Stimulated activated CD4-positive, alpha-beta T cell treated with anti-CD3 and anti-CD28 coated beads, TNF-alpha, amount 100 ng/mL, for 4 hours (primary cell): ENCODE data around the gene TSR1.

Experiments
- DNase-seq, 3 experiments: peaks; one replicate each; pipeline ENCODE4 v3.0.0-alpha.2; 2020; ENCODE audit warnings: low read depth in 3 of 3

The TSR1 gene

DNA sequence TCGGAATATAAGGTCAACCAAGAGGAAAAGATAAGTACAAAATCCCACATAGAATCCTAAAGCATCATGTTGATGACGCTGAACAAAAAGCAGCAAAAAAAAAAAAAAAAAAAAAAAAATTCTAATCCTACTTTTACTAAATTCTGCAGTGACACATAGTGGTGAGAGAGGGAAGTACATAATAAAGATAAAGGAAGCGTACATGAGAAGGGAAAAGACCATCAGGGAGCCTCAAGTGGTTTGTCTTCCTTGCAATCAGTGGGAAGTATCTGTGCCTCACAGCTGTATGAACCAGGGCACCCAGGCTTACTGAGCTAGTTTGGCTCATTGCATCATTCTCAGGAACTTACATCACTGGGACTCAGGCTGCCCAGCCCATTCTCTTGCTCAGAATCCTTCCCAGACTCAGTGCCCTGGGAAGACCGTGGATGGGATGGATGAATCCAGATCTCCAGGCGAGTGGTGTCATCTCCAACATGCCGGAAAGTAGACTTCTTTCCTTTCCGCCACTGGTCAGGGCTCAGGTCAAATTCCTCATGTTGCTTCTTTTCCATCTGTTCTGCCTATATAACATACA is 53.9 kb downstream of the TSR1 start:
- no peak for DNase-seq

DNA sequence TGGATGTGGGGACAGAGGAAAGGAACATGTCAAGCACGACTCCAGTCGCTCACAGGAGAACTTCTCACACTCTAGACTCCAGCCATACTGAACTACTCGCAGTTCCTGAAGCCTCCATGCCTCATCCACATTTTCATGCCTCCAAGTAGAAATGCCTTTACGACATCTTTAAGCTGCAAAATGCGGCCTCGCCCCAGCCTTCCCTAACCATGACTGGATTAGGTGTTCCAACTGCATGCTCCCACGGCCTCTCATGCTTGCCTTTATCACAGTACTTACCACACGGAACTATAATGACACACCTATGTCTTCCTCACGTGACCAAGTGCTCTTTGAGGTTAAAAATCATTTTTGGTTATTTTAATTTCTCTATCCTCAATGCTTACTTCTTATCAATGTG is 56.5 kb downstream of the TSR1 start:
- no peak for DNase-seq

DNA sequence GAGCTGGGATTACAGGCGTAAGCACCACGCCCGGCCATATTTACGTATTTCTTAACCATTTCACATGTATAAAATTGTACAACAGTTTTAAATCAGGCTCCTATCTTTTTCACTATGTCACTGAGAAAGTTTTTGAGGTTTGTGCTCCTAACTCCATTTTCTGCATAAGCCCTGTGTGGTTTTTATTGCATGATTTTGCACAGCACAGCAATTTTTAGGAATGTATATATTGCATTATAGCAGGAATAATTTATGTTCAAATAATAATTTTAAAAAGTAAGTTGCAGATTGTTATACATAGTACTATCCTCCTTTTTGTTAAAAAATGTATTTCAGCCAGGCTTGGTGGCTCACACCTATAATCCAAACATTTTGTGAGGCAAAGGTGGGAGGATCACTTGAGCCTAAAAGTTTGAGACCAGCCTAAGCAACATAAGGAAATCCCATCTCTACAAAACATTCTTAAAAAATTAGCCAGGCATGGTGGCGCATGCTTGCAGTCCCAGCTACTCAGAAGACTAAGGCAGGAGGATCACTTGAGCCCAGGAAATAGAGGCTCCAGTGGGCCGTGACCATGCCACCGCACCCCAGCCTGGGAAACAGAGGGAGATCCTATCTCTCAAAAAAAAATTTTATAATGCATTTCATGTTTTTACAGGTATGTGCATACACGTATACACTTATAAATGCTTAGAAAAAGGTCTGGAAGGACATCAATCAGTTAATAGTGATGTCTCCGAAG is 58.7 kb downstream of the TSR1 start:
- no peak for DNase-seq

DNA sequence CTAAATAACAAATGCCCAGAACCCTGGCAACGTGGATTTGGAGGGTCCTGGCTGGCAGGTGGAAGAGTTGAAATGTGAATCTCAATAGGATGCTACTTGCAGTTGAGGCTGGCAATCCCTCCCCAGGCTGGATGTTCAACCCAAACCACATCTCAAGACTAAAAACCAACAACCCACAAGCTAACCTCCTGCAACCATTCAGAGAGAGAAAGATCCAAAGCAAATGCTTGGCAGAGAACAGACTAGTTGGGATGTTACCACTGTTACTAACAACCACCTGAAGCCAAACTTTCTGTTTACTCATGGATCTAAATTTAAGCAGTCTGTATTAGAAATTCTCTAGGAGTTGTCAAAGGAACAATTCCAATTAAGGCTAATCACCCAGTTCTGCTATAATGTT is 60.5 kb downstream of the TSR1 start:
- no peak for DNase-seq

DNA sequence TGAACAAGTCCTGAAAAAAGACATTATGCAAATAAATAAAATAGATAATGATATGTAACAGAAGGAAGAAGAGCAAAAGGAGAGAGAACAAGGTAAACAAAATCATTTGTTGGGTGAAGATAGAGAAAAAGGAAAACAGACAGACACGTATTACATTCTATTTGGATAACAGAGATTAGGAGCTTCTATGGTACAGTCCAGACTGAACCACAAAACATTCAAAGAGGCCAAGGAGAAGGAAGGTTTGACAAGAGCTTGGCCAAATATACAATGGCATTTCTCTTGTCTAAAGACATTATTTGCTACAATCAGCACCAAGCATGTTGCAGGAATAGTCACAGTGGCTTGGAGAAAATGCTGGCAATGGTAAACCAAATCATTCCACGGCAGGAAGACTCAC is 61.8 kb downstream of the TSR1 start:
- DNase-seq, result no peak
